GM18907 (cell line): ENCODE data around the gene UBE3B.

ENCODE experiments used
- ATAC-seq: cut with Tn5 transposase; IDR thresholded peaks from one replicate; pipeline ENCODE4 v1.9.1; 2021; ENCODE audit warnings: mild to moderate bottlenecking, moderate library complexity; ENCODE audit not compliant: unreplicated experiment

UBE3B gene

GRCh38 chr12:109494348-109494881 is 17.0 kb downstream of the UBE3B start:
- ATAC-seq = no peak

- no peak for ATAC-seq
Measured at GRCh38 chr12:109495012-109495411, 17.6 kb downstream of the UBE3B start.

- ATAC-seq = no peak
Measured at GRCh38 chr12:109496306-109496705, 18.9 kb downstream of the UBE3B start.

GRCh38 chr12:109497675-109498074 is 20.2 kb downstream of the UBE3B start:
- no peak for ATAC-seq

GRCh38 chr12:109500406-109501185 is 23.2 kb downstream of the UBE3B start:
- no peak for ATAC-seq

GRCh38 chr12:109501299-109501698 is 23.9 kb downstream of the UBE3B start:
- ATAC-seq = no peak

- ATAC-seq = no peak
Measured at GRCh38 chr12:109502332-109502731, 24.9 kb downstream of the UBE3B start.

- ATAC-seq = no peak
Measured at GRCh38 chr12:109503611-109504010, 26.2 kb downstream of the UBE3B start.

- ATAC-seq = no peak
Measured at GRCh38 chr12:109504068-109504467, 26.6 kb downstream of the UBE3B start.

- no peak for ATAC-seq
Measured at GRCh38 chr12:109510196-109510595, 32.8 kb downstream of the UBE3B start.

- ATAC-seq = no peak
Measured at GRCh38 chr12:109512608-109513007, 35.2 kb downstream of the UBE3B start.

GRCh38 chr12:109513051-109513450 is 35.6 kb downstream of the UBE3B start:
- ATAC-seq = no peak

- ATAC-seq = no peak
Measured at GRCh38 chr12:109513977-109514376, 36.5 kb downstream of the UBE3B start.

- no peak for ATAC-seq
Measured at GRCh38 chr12:109517619-109518018, 40.2 kb downstream of the UBE3B start.

GRCh38 chr12:109518820-109519665 is 41.6 kb downstream of the UBE3B start:
- no peak for ATAC-seq

GRCh38 chr12:109519787-109520186 is 42.4 kb downstream of the UBE3B start:
- no peak for ATAC-seq

- ATAC-seq = no peak
Measured at GRCh38 chr12:109521831-109522230, 44.4 kb downstream of the UBE3B start.

GRCh38 chr12:109523071-109523470 is 45.6 kb downstream of the UBE3B start:
- ATAC-seq = no peak

GRCh38 chr12:109523504-109523903 is 46.1 kb downstream of the UBE3B start:
- ATAC-seq = no peak

- no peak for ATAC-seq
Measured at GRCh38 chr12:109524466-109525278, 47.2 kb downstream of the UBE3B start.

GRCh38 chr12:109525279-109525585 is 47.8 kb downstream of the UBE3B start:
- ATAC-seq = no peak
